ENCODE data around the gene ALPK3.

DNA sequence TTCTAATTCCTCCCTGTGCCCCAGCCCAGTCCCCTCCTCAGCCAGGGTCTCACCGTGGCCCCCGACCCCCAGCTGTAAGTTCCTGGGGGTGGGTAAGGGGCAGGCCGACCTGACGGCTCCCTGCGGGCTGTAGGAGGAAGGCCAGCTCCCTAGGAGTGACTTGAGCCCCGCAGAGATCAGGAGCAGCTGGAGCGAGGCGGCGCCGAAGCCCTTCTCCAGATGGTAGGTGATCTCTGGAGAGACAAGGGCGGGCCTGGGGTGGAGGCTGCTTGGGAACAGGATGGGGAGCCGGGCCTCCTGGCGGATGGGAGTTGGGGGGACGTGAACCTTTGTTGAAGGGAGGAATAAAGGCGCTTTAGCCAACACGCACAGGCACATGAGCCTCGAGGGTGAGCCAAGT lies 71.5 kb downstream of the ALPK3 start:
- TF ChIP-seq FOXA1 (IDR thresholded peaks at IDR 0.05) (no peak), BHLHE40 (IDR thresholded peaks at IDR 0.05; ENCODE audit: borderline replicate concordance) (no peak), FOXM1 (IDR thresholded peaks at IDR 0.05; ENCODE audit: borderline replicate concordance) (no peak), LEF1 (IDR thresholded peaks at IDR 0.05; ENCODE audit: borderline replicate concordance) (no peak), SP1 (IDR thresholded peaks at IDR 0.05) (no peak), FOXK2 (IDR thresholded peaks at IDR 0.05) (no peak), L3MBTL2 (conservative IDR thresholded peaks at IDR 0.05) (no peak), SUZ12 (IDR thresholded peaks at IDR 0.05) (no peak), HDGF (IDR thresholded peaks at IDR 0.05; ENCODE audit: borderline replicate concordance) (no peak), ELF4 (IDR thresholded peaks at IDR 0.05) (no peak), CTBP1 (IDR thresholded peaks at IDR 0.05; ENCODE audit: borderline replicate concordance) (no peak), NFRKB (IDR thresholded peaks at IDR 0.05) (no peak), ARNT (IDR thresholded peaks at IDR 0.05) (no peak)
